Parathyroid adenoma (tissue), 2 donors: ENCODE results near the gene DROSHA.

ENCODE experiments used
- H2AFZ ChIP-seq: fragments of 300-600 bp; sonication (generic); one replicate; pipeline ENCODE4 v1.7.0; 2017; ENCODE audit warnings: antibody characterized with exemption, mild to moderate bottlenecking
- H3K27ac ChIP-seq: fragments of 300-600 bp; sonication (generic); one replicate; pipeline ENCODE4 v1.7.0; 2017
- H3K27me3 ChIP-seq: fragments of 300-600 bp; sonication (generic); one replicate; pipeline ENCODE4 v1.7.0; 2017; ENCODE audit warnings: low read length; ENCODE audit not compliant: control insufficient read depth, insufficient read depth
- H3K36me3 ChIP-seq: fragments of 300-600 bp; sonication (generic); one replicate; pipeline ENCODE4 v1.7.0; 2017; ENCODE audit warnings: low read length; ENCODE audit not compliant: control insufficient read depth, insufficient read depth
- H3K4me1 ChIP-seq: fragments of 300-600 bp; sonication (generic); one replicate; pipeline ENCODE4 v1.7.0; 2017; ENCODE audit warnings: control low read depth
- H3K4me2 ChIP-seq: fragments of 300-600 bp; sonication (generic); one replicate; pipeline ENCODE4 v1.7.0; 2017; ENCODE audit warnings: low read length
- H3K4me3 ChIP-seq: fragments of 300-600 bp; sonication (generic); one replicate; pipeline ENCODE4 v1.7.0; 2017; ENCODE audit warnings: low read depth, low read length
- H3K79me2 ChIP-seq: fragments of 300-600 bp; sonication (generic); one replicate; pipeline ENCODE4 v1.7.0; 2017; ENCODE audit warnings: control low read depth
- H3K9ac ChIP-seq: fragments of 300-600 bp; sonication (generic); one replicate; pipeline ENCODE4 v1.7.0; 2017; ENCODE audit warnings: mild to moderate bottlenecking
- H3K9me3 ChIP-seq: fragments of 300-600 bp; sonication (generic); one replicate; pipeline ENCODE4 v1.7.0; 2017; ENCODE audit warnings: low read length; ENCODE audit not compliant: control insufficient read depth
- CTCF ChIP-seq: fragments of 300-600 bp; sonication (generic); IDR thresholded peaks from one replicate; pipeline ENCODE4 v1.7.0; 2017; ENCODE audit warnings: antibody characterized with exemption, mild to moderate bottlenecking
- donor health status: primary hyperparathyroidism.

DROSHA gene

GRCh38 chr5:31427724-31428309, 104.1 kb downstream of the DROSHA start:
- Histone ChIP-seq H3K4me3 (no peak overlapping the region), H3K9me3 (no peaks in the 10 kb centered on the region), H3K4me2 (no peak overlapping the region), H3K27ac (no peak overlapping the region), H3K4me1 (peaks cover 7% of the 10 kb centered on the region), H3K79me2 (no peaks in the 10 kb centered on the region), H3K9ac (no peak overlapping the region), H2AFZ (no peak overlapping the region), H3K36me3 (no peaks in the 10 kb centered on the region), H3K27me3 (no peaks in the 10 kb centered on the region)
- TF ChIP-seq CTCF: no peak

GRCh38 chr5:31427013-31427723, 104.7 kb downstream of the DROSHA start:
- no peaks in the 10 kb centered on the region for H3K27me3 ChIP-seq
- TF ChIP-seq CTCF: no peak
- no peak overlapping the region for H2AFZ ChIP-seq
- no peaks in the 10 kb centered on the region for H3K79me2 ChIP-seq
- no peaks in the 10 kb centered on the region for H3K36me3 ChIP-seq
- no peak overlapping the region for H3K9ac ChIP-seq
- H3K4me1 ChIP-seq: peaks cover 12% of the 10 kb centered on the region
- no peaks in the 10 kb centered on the region for H3K9me3 ChIP-seq
- H3K27ac ChIP-seq: no peak overlapping the region
- no peak overlapping the region for H3K4me3 ChIP-seq
- H3K4me2 ChIP-seq: no peak overlapping the region

- Histone ChIP-seq H3K27me3 (no peaks in the 10 kb centered on the region), H3K9me3 (no peaks in the 10 kb centered on the region), H3K27ac (no peak overlapping the region), H3K9ac (no peak overlapping the region), H3K4me2 (no peak overlapping the region), H3K36me3 (no peaks in the 10 kb centered on the region), H2AFZ (no peak overlapping the region), H3K4me3 (no peak overlapping the region), H3K79me2 (no peaks in the 10 kb centered on the region), H3K4me1 (peaks cover 14% of the 10 kb centered on the region)
- no peak for TF ChIP-seq CTCF
Observed at GRCh38 chr5:31421806-31422586, 109.9 kb downstream of the DROSHA start.

GRCh38 chr5:31417512-31417911, 114.4 kb downstream of the DROSHA start:
- Histone ChIP-seq H3K36me3 (no peaks in the 10 kb centered on the region), H3K79me2 (no peaks in the 10 kb centered on the region), H3K27me3 (no peaks in the 10 kb centered on the region), H3K4me3 (no peak overlapping the region), H3K27ac (no peak overlapping the region), H3K4me2 (no peak overlapping the region), H3K9me3 (no peaks in the 10 kb centered on the region), H3K9ac (no peak overlapping the region), H3K4me1 (peaks cover 21% of the 10 kb centered on the region), H2AFZ (no peak overlapping the region)
- TF ChIP-seq CTCF: no peak
